ENCODE data around the gene PKP4. TPM values are rescaled to one million over a fixed set of nuclear protein-coding genes. Genes with fewer than 3 reads are reported as not detected.

Gene PKP4
- polyA plus RNA-seq, 1 experiment: 47.0 TPM

GRCh38 chr2:158481116-158481515, 24.4 kb downstream of the PKP4 start:
- POLR2A ChIA-PET: interaction anchor here (0.6 kb wide), 1 partner anchor 9 kb away, joined by 3 read pairs; no protein-coding TSS in a partner anchor
- Histone ChIP-seq H3K27me3 (ENCODE audit: control insufficient read depth, insufficient read depth, low read length) (no peaks in the 10 kb centered on the region), H3K36me3 (ENCODE audit: control insufficient read depth, insufficient read depth, low read length) (no peaks in the 10 kb centered on the region), H3K4me3 (ENCODE audit: low read depth, low read length) (no peak overlapping the region)
- DNase-seq (ENCODE audit: low read depth): no peak
- CTCF ChIA-PET: no interaction called here
- no peak for TF ChIP-seq CTCF (IDR thresholded peaks at IDR 0.05; ENCODE audit: insufficient read depth, low read depth, low read length)

DNA sequence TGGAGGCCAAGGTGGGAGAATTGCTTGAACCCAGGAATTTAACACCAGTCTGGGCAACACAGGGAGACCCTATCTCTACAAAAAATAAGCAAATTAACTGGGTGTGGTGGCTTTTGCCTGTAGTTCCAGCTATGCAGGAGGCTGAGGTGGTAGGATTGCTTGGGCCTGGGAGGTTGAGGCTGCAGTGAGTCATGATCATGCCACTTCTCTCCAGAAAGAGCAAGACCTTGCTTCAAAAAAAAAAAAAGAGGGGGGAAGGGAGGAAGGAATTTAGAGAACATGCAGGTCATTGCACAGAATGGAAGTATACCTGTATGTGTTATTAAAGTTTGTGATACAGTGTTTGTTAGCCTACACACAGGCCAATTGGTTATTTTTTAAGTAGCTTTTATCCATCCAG, 25.8 kb downstream of the PKP4 start:
- Histone ChIP-seq H3K27me3 (ENCODE audit: control insufficient read depth, insufficient read depth, low read length) (no peaks in the 10 kb centered on the region), H3K4me3 (ENCODE audit: low read depth, low read length) (no peak overlapping the region), H3K36me3 (ENCODE audit: control insufficient read depth, insufficient read depth, low read length) (no peaks in the 10 kb centered on the region)
- POLR2A ChIA-PET: no interaction called here
- DNase-seq (ENCODE audit: low read depth): no peak
- CTCF ChIA-PET: interaction anchor here (0.6 to 1.0 kb wide), 2 partner anchors 10 to 26 kb away, joined by 4 read pairs; partner anchors contain the start of genes CCDC148 and PKP4
- TF ChIP-seq CTCF (IDR thresholded peaks at IDR 0.05; ENCODE audit: insufficient read depth, low read depth, low read length): no peak

DNA sequence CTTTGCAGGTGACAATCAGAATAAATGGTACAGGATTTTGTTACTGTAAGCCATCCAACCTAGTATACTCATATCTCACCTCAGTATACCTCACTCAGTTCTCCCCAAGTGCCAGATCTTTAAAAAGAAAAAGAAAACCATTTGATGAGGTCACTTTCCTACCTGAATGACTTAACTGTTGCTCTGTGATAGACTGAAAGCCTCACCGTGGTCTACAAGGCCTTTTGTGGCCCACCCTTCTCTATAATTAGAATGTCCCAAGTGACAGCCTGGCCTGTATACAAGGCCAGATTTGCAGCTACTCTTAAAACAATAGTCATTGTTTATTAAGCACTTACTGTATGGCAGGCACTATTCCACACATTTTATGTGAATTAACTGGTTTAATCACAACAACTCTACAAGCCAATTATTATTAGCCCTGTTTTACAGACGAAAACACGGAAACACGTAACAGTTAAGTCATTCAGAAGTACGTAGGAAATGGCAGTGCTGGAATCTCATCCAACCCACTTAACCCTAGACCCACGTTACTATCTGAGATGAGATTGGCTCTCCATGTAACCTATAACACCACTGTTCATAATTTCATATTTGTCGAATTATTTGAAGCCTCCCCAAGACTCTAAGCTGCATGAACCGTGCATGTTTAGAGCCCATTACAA, 28.3 kb downstream of the PKP4 start:
- POLR2A ChIA-PET: no interaction called here

GRCh38 chr2:158486150-158486969, 29.6 kb downstream of the PKP4 start:
- Histone ChIP-seq H3K27me3 (ENCODE audit: control insufficient read depth, insufficient read depth, low read length) (no peaks in the 10 kb centered on the region), H3K36me3 (ENCODE audit: control insufficient read depth, insufficient read depth, low read length) (no peaks in the 10 kb centered on the region), H3K4me3 (ENCODE audit: low read depth, low read length) (no peak overlapping the region)
- TF ChIP-seq CTCF (IDR thresholded peaks at IDR 0.05; ENCODE audit: insufficient read depth, low read depth, low read length): no peak
- ChIA-PET POLR2A (no interaction called here), CTCF (interaction anchor here (1.0 kb wide), 1 partner anchor 21 kb away, joined by 3 read pairs; no protein-coding TSS in a partner anchor)
- no peak for DNase-seq (ENCODE audit: low read depth)

More for the DNA sequence above, 28.3 kb downstream of the PKP4 start:
- CTCF ChIA-PET: no interaction called here
- no peak for DNase-seq (ENCODE audit: low read depth)
- Histone ChIP-seq H3K27me3 (ENCODE audit: control insufficient read depth, insufficient read depth, low read length) (no peaks in the 10 kb centered on the region), H3K36me3 (ENCODE audit: control insufficient read depth, insufficient read depth, low read length) (no peaks in the 10 kb centered on the region), H3K4me3 (ENCODE audit: low read depth, low read length) (no peak overlapping the region)
- no peak for TF ChIP-seq CTCF (IDR thresholded peaks at IDR 0.05; ENCODE audit: insufficient read depth, low read depth, low read length)

DNA sequence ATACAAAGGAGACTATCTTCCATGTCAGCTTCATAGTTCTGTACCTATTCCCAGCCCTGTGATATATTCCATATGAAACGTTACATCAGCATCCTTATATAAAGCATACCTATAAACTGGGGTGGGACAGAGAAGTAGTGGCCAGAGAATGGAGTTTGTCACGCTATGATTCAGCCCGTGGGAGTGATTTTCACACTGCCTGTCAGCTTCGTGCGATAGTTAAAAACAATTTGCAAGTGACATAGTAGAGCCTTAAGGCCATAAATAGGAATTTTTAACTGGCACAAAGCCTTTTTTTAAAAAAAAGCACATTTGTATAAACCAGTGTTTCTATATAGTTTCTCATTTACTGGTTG, 30.2 kb downstream of the PKP4 start:
- Histone ChIP-seq H3K27me3 (ENCODE audit: control insufficient read depth, insufficient read depth, low read length) (no peaks in the 10 kb centered on the region), H3K36me3 (ENCODE audit: control insufficient read depth, insufficient read depth, low read length) (no peaks in the 10 kb centered on the region), H3K4me3 (ENCODE audit: low read depth, low read length) (no peak overlapping the region)
- ChIA-PET POLR2A (no interaction called here), CTCF (no interaction called here)
- TF ChIP-seq CTCF (IDR thresholded peaks at IDR 0.05; ENCODE audit: insufficient read depth, low read depth, low read length): no peak
- no peak for DNase-seq (ENCODE audit: low read depth)

Measured in BJ (cell line).